ENCODE data around the gene BRSK2.

- TF ChIP-seq POLR2A (IDR thresholded peaks at IDR 0.05; ENCODE audit: low read length) (no peak), GATA1 (IDR thresholded peaks at IDR 0.05; ENCODE audit: low read depth, low read length) (no peak)
Measured at GRCh38 chr11:1480191-1480554, 90.4 kb downstream of the BRSK2 start.

All from erythroblast (primary cell).